ENCODE results near the gene DUSP3. TPM values are rescaled to one million over a fixed set of nuclear protein-coding genes. Genes with fewer than 3 reads are reported as not detected.

Gene DUSP3
- total and polyA plus RNA-seq, 2 of the 13 experiments (the other 11 are each of a cell fraction or from before 2014, with no cell fraction given) = 60.0 to 71.5 TPM

- ChIA-PET CTCF (ENCODE audit: low intra/inter-chr PET ratio, low total read pairs) (no interaction called here), POLR2A (no interaction called here)
- in situ Hi-C loops (cut with HindIII; ENCODE audit: extremely low pct_ligation_motif_present, low pct_unique_long_range_greater_than_20kb) = no loop called here
- intact Hi-C loops (cut with micrococcal nuclease; ENCODE audit: unreplicated experiment) = no loop called here
- Histone ChIP-seq H4K20me1 (ENCODE audit: insufficient read depth, low read length) (no peaks in the 10 kb centered on the region), H3K36me3 (replicated peaks in 1 of 2; ENCODE audit: control insufficient read depth in 1 of 2, insufficient read depth in 2 of 2, low read length in 2 of 2) (no peaks in the 10 kb centered on the region), H3K4me3 (replicated peaks in 1 of 3; ENCODE audit: insufficient read depth in 1 of 3, low read depth in 2 of 3, low read length in 3 of 3) (no peak overlapping the region), H2AFZ (ENCODE audit: low read length) (no peak overlapping the region), H3K79me2 (ENCODE audit: insufficient read depth, low read length) (no peaks in the 10 kb centered on the region), H3K4me1 (ENCODE audit: insufficient read depth, low read length) (no peaks in the 10 kb centered on the region), H3K4me2 (ENCODE audit: low read depth, low read length) (no peak overlapping the region), H3K27me3 (ENCODE audit: control insufficient read depth in 1 of 2, insufficient read depth in 2 of 2, low read length in 2 of 2) (no peaks in the 10 kb centered on the region), H3K9ac (ENCODE audit: insufficient read depth, low read depth, low read length) (no peak overlapping the region), H3K9me3 (ENCODE audit: low read length) (no peaks in the 10 kb centered on the region), H3K27ac (ENCODE audit: extremely low read length, insufficient read depth, low read length) (no peak overlapping the region)
- WGBS (ENCODE audit: low lambda C conversion rate) = 72% methylated on average over 10 of the region's 10 CpGs
- no TSS peak for BruUV-seq (replicated peaks)
- DNase-seq (ENCODE audit: low spot score) = no peak
- no peak for FAIRE-seq
- ATAC-seq = no peak
- TF ChIP-seq ZNF768 (CRISPR knock-in tag; IDR thresholded peaks at IDR 0.05) (peak; percentile 67), ZSCAN9 (CRISPR knock-in tag; IDR thresholded peaks at IDR 0.05; ENCODE audit: borderline replicate concordance) (no peak), ZNF138 (CRISPR knock-in tag; IDR thresholded peaks at IDR 0.05; ENCODE audit: low read depth) (no peak)
Observed at GRCh38 chr17:43812396-43813265, 33.9 kb upstream of the DUSP3 start.

- Histone ChIP-seq H3K27ac (ENCODE audit: extremely low read length, insufficient read depth, low read length) (no peak overlapping the region), H3K9me3 (ENCODE audit: low read length) (no peaks in the 10 kb centered on the region), H3K27me3 (ENCODE audit: control insufficient read depth in 1 of 2, insufficient read depth in 2 of 2, low read length in 2 of 2) (no peaks in the 10 kb centered on the region), H4K20me1 (ENCODE audit: insufficient read depth, low read length) (no peaks in the 10 kb centered on the region), H3K4me3 (replicated peaks in 1 of 3; ENCODE audit: insufficient read depth in 1 of 3, low read depth in 2 of 3, low read length in 3 of 3) (no peak overlapping the region), H3K4me2 (ENCODE audit: low read depth, low read length) (no peak overlapping the region), H3K4me1 (ENCODE audit: insufficient read depth, low read length) (no peaks in the 10 kb centered on the region), H3K9ac (ENCODE audit: insufficient read depth, low read depth, low read length) (no peak overlapping the region), H3K79me2 (ENCODE audit: insufficient read depth, low read length) (no peaks in the 10 kb centered on the region), H3K36me3 (replicated peaks in 1 of 2; ENCODE audit: control insufficient read depth in 1 of 2, insufficient read depth in 2 of 2, low read length in 2 of 2) (no peaks in the 10 kb centered on the region), H2AFZ (ENCODE audit: low read length) (no peak overlapping the region)
- 75% methylated on average over 5 of the region's 5 CpGs for WGBS (ENCODE audit: low lambda C conversion rate)
- BruUV-seq (replicated peaks) = no TSS peak
- no peak for FAIRE-seq
- CTCF ChIA-PET (ENCODE audit: low intra/inter-chr PET ratio, low total read pairs) = no interaction called here
- no peak for ATAC-seq
- in situ Hi-C loops (cut with HindIII; ENCODE audit: extremely low pct_ligation_motif_present, low pct_unique_long_range_greater_than_20kb) (no loop called here), intact Hi-C loops (cut with micrococcal nuclease; ENCODE audit: unreplicated experiment) (no loop called here)
- no peak for DNase-seq (ENCODE audit: low spot score)
- POLR2A ChIA-PET = no interaction called here
- TF ChIP-seq ZNF605 (CRISPR knock-in tag; IDR thresholded peaks at IDR 0.05) (no peak), CEBPB (IDR thresholded peaks at IDR 0.05; ENCODE audit: borderline replicate concordance, low read depth, low read length) (no peak), FOXK1 (CRISPR knock-in tag; IDR thresholded peaks at IDR 0.05; ENCODE audit: borderline replicate concordance, low read depth) (no peak), ZNF550 (CRISPR knock-in tag; IDR thresholded peaks at IDR 0.05; ENCODE audit: borderline replicate concordance) (no peak), ZNF563 (CRISPR knock-in tag; IDR thresholded peaks at IDR 0.05) (no peak), MLLT10 (CRISPR knock-in tag; IDR thresholded peaks at IDR 0.05) (no peak), ZNF770 (CRISPR knock-in tag; IDR thresholded peaks at IDR 0.05) (no peak), MTERF4 (CRISPR knock-in tag; IDR thresholded peaks at IDR 0.05) (no peak), ZMYM2 (CRISPR knock-in tag; IDR thresholded peaks at IDR 0.05) (no peak), ZBTB21 (CRISPR knock-in tag; IDR thresholded peaks at IDR 0.05) (no peak), SIX4 (CRISPR knock-in tag; IDR thresholded peaks at IDR 0.05) (no peak)
Observed at GRCh38 chr17:43810823-43811222, 32.0 kb upstream of the DUSP3 start.
